H1 (cell line): ENCODE results near the gene HECTD4. TPM values are rescaled to one million over a fixed set of nuclear protein-coding genes. Genes with fewer than 3 reads are reported as not detected.

Experiments
- CBX5 ChIP-seq: fragments of 300-800, 300-1000 bp; sonication (generic); IDR thresholded peaks from 2 replicates; pipeline ENCODE4 v1.7.1; 2016; ENCODE audit warnings: antibody characterized with exemption, low read length, low read depth
- polyA plus RNA-seq, 7 experiments: library from polyadenylated mRNA; depleted of rRNA in 3 of 7; stranded (reverse) in 5 of 7; unstranded in 2 of 7; fragments of >200 nt in 5 of 7; fragments of 200-250 nt in 2 of 7; gene quantifications; 1 replicate in 5 of 7; 2 replicates in 1 of 7; 4 replicates in 1 of 7; pipeline versions ENCODE4 v1.2.1 to v1.2.3, GENCODE V29; 2011 to 2013; ENCODE audit warnings: missing spikeins in 2 of 7, mixed read lengths in 2 of 7
- total RNA-seq: library from RNA; stranded (reverse); fragmentation: NEBNext Ultra II Directional; extraction: Animal tissue kit (Norgen Biotek cat#: 25700); gene quantifications from 2 replicates; pipeline ENCODE4 v1.2.1, GENCODE V29; 2021

HECTD4 gene
- total and polyA plus RNA-seq, 2 of the 8 experiments (the other 6 are each of a cell fraction or from before 2014, with no cell fraction given), result 6.5 to 33.7 TPM

- no peak for TF ChIP-seq CBX5
Measured at GRCh38 chr12:112164011-112164660, 218.1 kb downstream of the HECTD4 start (continued).
